DND-41 (cell line): ENCODE results near the gene OMA1.

Source experiments
- EZH2 ChIP-seq: IDR thresholded peaks from 3 replicates; pipeline ENCODE4 v1.6.1; 2012; ENCODE audit warnings: borderline replicate concordance, low read depth, mild to moderate bottlenecking, moderate library complexity, low read length, inconsistent platforms; ENCODE audit not compliant: severe bottlenecking
- TF ChIP-seq, protein P1 (sequence below): IDR thresholded peaks from 2 replicates; pipeline ENCODE4 v1.5.1; 2012; ENCODE audit warnings: borderline replicate concordance, low read length, moderate library complexity, mild to moderate bottlenecking; ENCODE audit not compliant: poor library complexity, severe bottlenecking; ENCODE audit errors: extremely low read depth

DNA sequence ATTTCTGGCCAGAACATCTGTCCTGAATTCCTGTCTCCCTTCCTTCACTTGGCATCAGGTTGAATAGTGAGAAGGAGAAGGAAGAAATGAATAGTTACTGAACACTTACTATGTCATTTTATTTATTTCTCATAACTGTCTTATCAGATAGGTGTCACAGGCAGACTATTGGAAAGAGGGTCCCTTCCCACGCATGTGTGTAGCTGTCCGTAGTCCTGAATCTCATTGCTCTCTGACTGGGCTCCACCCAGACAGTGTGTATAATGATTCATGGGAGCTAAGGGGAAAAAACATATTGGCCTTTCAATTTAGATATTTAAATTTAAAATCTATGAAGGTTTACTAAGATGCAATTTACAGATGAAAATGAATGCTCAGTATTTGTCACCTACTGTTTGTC lies 86.1 kb downstream of the OMA1 start:
- TF ChIP-seq EZH2, result no peak
- TF ChIP-seq, protein P1, sequence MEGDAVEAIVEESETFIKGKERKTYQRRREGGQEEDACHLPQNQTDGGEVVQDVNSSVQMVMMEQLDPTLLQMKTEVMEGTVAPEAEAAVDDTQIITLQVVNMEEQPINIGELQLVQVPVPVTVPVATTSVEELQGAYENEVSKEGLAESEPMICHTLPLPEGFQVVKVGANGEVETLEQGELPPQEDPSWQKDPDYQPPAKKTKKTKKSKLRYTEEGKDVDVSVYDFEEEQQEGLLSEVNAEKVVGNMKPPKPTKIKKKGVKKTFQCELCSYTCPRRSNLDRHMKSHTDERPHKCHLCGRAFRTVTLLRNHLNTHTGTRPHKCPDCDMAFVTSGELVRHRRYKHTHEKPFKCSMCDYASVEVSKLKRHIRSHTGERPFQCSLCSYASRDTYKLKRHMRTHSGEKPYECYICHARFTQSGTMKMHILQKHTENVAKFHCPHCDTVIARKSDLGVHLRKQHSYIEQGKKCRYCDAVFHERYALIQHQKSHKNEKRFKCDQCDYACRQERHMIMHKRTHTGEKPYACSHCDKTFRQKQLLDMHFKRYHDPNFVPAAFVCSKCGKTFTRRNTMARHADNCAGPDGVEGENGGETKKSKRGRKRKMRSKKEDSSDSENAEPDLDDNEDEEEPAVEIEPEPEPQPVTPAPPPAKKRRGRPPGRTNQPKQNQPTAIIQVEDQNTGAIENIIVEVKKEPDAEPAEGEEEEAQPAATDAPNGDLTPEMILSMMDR, result no peak
